ENCODE measurements around the gene TRIM7. TPM values are rescaled to one million over a fixed set of nuclear protein-coding genes. Genes with fewer than 3 reads are reported as not detected.

The TRIM7 gene
- total and polyA plus RNA-seq, 9 of the 15 experiments (the other 6 are each of a cell fraction or from before 2014, with no cell fraction given): 2.6 to 14.9 (median 8.9) TPM

DNA sequence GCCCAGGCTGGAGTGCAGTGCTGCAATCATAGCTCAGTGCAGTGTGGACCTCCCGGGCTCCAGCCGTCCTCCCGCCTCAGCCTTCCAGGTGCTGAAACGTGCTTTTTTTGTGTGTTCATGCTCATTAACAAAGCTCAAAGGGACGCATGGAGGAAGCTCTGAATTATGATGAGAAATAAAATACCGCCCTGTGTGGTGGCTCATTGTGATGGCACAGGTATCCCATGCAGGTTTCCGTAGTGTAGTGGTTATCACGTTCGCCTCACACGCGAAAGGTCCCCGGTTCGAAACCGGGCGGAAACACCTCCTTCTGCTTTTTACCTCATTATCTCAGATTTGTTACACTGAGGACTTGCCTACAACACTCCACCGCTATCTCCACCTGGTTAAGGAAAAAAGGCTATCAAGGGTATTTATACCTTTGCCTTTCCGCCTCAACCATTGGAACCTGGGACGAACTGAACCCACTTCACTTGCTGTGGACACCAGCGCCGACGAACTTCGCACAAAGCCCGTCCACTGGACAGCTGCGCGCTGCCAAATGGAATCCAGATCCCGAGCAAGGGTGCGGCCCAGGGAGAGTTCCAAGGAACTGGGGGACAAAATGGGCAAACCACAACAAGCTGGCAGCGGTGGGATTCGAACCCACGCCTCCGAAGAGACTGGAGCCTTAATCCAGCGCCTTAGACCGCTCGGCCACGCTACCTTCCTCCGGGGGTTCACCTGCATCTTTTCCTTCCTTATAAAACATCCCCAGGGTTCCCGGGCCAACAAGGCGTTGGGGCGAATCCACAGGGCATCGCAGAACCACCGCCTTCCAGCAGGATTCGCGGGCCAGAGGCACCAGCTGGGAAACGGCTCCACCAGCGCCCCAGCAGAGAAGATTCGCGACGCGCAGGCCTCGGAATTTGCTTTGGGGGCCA is 31.3 kb downstream of the TRIM7 start (continued):
- TF ChIP-seq STAT5A (IDR thresholded peaks at IDR 0.05; ENCODE audit: borderline replicate concordance, low read length) (no peak; the same call in 1 of the 2 replicates), ZBTB1 (CRISPR knock-in tag; IDR thresholded peaks at IDR 0.05; ENCODE audit: borderline replicate concordance, low read depth) (no peak), RBM14 (IDR thresholded peaks at IDR 0.05; ENCODE audit: borderline replicate concordance, insufficient read depth, low read depth, low read length) (no peak), L3MBTL2 (IDR thresholded peaks at IDR 0.05) (peak; percentile 67), SUPT5H (IDR thresholded peaks at IDR 0.05) (no peak), KLF13 (tag; IDR thresholded peaks at IDR 0.05; ENCODE audit: borderline replicate concordance, low read depth) (no peak)
- TF ChIP-seq, protein P1, sequence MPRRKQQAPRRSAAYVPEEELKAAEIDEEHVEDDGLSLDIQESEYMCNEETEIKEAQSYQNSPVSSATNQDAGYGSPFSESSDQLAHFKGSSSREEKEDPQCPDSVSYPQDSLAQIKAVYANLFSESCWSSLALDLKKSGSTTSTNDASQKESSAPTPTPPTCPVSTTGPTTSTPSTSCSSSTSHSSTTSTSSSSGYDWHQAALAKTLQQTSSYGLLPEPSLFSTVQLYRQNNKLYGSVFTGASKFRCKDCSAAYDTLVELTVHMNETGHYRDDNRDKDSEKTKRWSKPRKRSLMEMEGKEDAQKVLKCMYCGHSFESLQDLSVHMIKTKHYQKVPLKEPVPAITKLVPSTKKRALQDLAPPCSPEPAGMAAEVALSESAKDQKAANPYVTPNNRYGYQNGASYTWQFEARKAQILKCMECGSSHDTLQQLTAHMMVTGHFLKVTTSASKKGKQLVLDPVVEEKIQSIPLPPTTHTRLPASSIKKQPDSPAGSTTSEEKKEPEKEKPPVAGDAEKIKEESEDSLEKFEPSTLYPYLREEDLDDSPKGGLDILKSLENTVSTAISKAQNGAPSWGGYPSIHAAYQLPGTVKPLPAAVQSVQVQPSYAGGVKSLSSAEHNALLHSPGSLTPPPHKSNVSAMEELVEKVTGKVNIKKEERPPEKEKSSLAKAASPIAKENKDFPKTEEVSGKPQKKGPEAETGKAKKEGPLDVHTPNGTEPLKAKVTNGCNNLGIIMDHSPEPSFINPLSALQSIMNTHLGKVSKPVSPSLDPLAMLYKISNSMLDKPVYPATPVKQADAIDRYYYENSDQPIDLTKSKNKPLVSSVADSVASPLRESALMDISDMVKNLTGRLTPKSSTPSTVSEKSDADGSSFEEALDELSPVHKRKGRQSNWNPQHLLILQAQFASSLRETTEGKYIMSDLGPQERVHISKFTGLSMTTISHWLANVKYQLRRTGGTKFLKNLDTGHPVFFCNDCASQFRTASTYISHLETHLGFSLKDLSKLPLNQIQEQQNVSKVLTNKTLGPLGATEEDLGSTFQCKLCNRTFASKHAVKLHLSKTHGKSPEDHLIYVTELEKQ (CRISPR knock-in tag; IDR thresholded peaks at IDR 0.05): no peak
- TF ChIP-seq, protein P2, sequence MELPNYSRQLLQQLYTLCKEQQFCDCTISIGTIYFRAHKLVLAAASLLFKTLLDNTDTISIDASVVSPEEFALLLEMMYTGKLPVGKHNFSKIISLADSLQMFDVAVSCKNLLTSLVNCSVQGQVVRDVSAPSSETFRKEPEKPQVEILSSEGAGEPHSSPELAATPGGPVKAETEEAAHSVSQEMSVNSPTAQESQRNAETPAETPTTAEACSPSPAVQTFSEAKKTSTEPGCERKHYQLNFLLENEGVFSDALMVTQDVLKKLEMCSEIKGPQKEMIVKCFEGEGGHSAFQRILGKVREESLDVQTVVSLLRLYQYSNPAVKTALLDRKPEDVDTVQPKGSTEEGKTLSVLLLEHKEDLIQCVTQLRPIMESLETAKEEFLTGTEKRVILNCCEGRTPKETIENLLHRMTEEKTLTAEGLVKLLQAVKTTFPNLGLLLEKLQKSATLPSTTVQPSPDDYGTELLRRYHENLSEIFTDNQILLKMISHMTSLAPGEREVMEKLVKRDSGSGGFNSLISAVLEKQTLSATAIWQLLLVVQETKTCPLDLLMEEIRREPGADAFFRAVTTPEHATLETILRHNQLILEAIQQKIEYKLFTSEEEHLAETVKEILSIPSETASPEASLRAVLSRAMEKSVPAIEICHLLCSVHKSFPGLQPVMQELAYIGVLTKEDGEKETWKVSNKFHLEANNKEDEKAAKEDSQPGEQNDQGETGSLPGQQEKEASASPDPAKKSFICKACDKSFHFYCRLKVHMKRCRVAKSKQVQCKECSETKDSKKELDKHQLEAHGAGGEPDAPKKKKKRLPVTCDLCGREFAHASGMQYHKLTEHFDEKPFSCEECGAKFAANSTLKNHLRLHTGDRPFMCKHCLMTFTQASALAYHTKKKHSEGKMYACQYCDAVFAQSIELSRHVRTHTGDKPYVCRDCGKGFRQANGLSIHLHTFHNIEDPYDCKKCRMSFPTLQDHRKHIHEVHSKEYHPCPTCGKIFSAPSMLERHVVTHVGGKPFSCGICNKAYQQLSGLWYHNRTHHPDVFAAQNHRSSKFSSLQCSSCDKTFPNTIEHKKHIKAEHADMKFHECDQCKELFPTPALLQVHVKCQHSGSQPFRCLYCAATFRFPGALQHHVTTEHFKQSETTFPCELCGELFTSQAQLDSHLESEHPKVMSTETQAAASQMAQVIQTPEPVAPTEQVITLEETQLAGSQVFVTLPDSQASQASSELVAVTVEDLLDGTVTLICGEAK (IDR thresholded peaks at IDR 0.05): peak; percentile 74
- TF ChIP-seq, protein P2 (CRISPR knock-in tag; IDR thresholded peaks at IDR 0.05): no peak
- TF ChIP-seq, protein P3, sequence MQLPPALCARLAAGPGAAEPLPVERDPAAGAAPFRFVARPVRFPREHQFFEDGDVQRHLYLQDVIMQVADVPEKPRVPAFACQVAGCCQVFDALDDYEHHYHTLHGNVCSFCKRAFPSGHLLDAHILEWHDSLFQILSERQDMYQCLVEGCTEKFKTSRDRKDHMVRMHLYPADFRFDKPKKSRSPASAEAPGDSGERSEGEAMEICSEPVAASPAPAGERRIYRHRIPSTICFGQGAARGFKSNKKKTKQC (CRISPR knock-in tag; IDR thresholded peaks at IDR 0.05): 0 out of 2 replicates have a peak, but pooled peaks have one; percentile 52
- TF ChIP-seq, protein P4, sequence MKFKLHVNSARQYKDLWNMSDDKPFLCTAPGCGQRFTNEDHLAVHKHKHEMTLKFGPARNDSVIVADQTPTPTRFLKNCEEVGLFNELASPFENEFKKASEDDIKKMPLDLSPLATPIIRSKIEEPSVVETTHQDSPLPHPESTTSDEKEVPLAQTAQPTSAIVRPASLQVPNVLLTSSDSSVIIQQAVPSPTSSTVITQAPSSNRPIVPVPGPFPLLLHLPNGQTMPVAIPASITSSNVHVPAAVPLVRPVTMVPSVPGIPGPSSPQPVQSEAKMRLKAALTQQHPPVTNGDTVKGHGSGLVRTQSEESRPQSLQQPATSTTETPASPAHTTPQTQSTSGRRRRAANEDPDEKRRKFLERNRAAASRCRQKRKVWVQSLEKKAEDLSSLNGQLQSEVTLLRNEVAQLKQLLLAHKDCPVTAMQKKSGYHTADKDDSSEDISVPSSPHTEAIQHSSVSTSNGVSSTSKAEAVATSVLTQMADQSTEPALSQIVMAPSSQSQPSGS (CRISPR knock-in tag; IDR thresholded peaks at IDR 0.05): no peak
